ENCODE measurements around the gene TAS2R40.
A peak's percentile ranks its signal among the peaks of the same experiment; 100 is the strongest.

The TAS2R40 gene

GRCh38 chr7:143237366-143237765 is 15.5 kb downstream of the TAS2R40 start:
- TF ChIP-seq SPI1 (IDR thresholded peaks at IDR 0.05; ENCODE audit: borderline replicate concordance, low read depth) (peak; percentile 83), CTCF (IDR thresholded peaks at IDR 0.05; ENCODE audit: insufficient read depth, low read length) (no peak)
- H3K4me3 ChIP-seq (replicated peaks; ENCODE audit: insufficient read depth, low read length) = no peak overlapping the region
- DNase-seq (ENCODE audit: low read depth in 1 of 2, low spot score in 1 of 2) = no peak
- no peak overlapping the region for H3K27ac ChIP-seq (replicated peaks)
- H3K27me3 ChIP-seq (ENCODE audit: insufficient read depth, poor library complexity, severe bottlenecking) = no peaks in the 10 kb centered on the region

GRCh38 chr7:143238289-143238980 is 16.6 kb downstream of the TAS2R40 start:
- H3K27ac ChIP-seq (replicated peaks) = peak overlapping the region; percentile 76
- TF ChIP-seq GABPA (IDR thresholded peaks at IDR 0.05; ENCODE audit: low read depth) (no peak), SPI1 (IDR thresholded peaks at IDR 0.05; ENCODE audit: borderline replicate concordance, low read depth) (no peak), POLR2AphosphoS5 (IDR thresholded peaks at IDR 0.05; ENCODE audit: low read depth) (no peak), REST (IDR thresholded peaks at IDR 0.05; ENCODE audit: insufficient replicate concordance, low read depth) (no peak), CTCF (IDR thresholded peaks at IDR 0.05; ENCODE audit: insufficient read depth, low read length) (no peak)
- H3K27me3 ChIP-seq (ENCODE audit: insufficient read depth, poor library complexity, severe bottlenecking) = no peaks in the 10 kb centered on the region
- no peak overlapping the region for H3K4me3 ChIP-seq (replicated peaks; ENCODE audit: insufficient read depth, low read length)
- DNase-seq (ENCODE audit: low read depth in 1 of 2, low spot score in 1 of 2) = no peak

- H3K27ac ChIP-seq (replicated peaks) = peak overlapping the region; percentile 76
- H3K4me3 ChIP-seq (replicated peaks; ENCODE audit: insufficient read depth, low read length) = no peak overlapping the region
- H3K27me3 ChIP-seq (ENCODE audit: insufficient read depth, poor library complexity, severe bottlenecking) = no peaks in the 10 kb centered on the region
- peak; percentile 69 to 87 for DNase-seq (ENCODE audit: low read depth in 1 of 2, low spot score in 1 of 2)
- TF ChIP-seq POLR2AphosphoS5 (IDR thresholded peaks at IDR 0.05; ENCODE audit: low read depth) (no peak), GABPA (IDR thresholded peaks at IDR 0.05; ENCODE audit: low read depth) (no peak), SPI1 (IDR thresholded peaks at IDR 0.05; ENCODE audit: borderline replicate concordance, low read depth) (peak; percentile 39), REST (IDR thresholded peaks at IDR 0.05; ENCODE audit: insufficient replicate concordance, low read depth) (peak; percentile 17), CTCF (IDR thresholded peaks at IDR 0.05; ENCODE audit: insufficient read depth, low read length) (no peak)
Observed at GRCh38 chr7:143239813-143240212, 18.0 kb downstream of the TAS2R40 start.
